Osteoblast (primary cell): ENCODE results near the gene ANO3. TPM values are rescaled to one million over a fixed set of nuclear protein-coding genes. Genes with fewer than 3 reads are reported as not detected.
A peak's percentile ranks its signal among the peaks of the same experiment; 100 is the strongest.

Source experiments
- DNase-seq: peaks from one replicate; pipeline ENCODE4 v3.0.0; 2011; ENCODE audit warnings: low spot score, mixed read lengths; ENCODE audit not compliant: insufficient read length; ENCODE audit errors: missing footprints
- H2AFZ ChIP-seq: 2 replicates; pipeline ENCODE4 v1.6.0; 2011; ENCODE audit warnings: mild to moderate bottlenecking, low read length
- H3K27ac ChIP-seq: 2 replicates; pipeline ENCODE4 v1.5.1; 2011; ENCODE audit warnings: mild to moderate bottlenecking, low read depth, low read length, moderate library complexity
- H3K27me3 ChIP-seq: 2 replicates; pipeline ENCODE4 v1.6.0; 2012; ENCODE audit warnings: mild to moderate bottlenecking, control low read depth, inconsistent platforms, low read length, moderate library complexity; ENCODE audit not compliant: insufficient read depth
- H3K36me3 ChIP-seq: 2 replicates; pipeline ENCODE4 v1.5.1; 2011; ENCODE audit warnings: mild to moderate bottlenecking, low read length, control low read depth, moderate library complexity; ENCODE audit not compliant: insufficient read depth
- H3K4me1 ChIP-seq: 2 replicates; pipeline ENCODE4 v1.5.1; 2011; ENCODE audit warnings: mild to moderate bottlenecking, low read length, control low read depth, moderate library complexity; ENCODE audit not compliant: insufficient read depth
- H3K4me2 ChIP-seq: 2 replicates; pipeline ENCODE4 v1.6.0; 2011; ENCODE audit warnings: mild to moderate bottlenecking, low read length; ENCODE audit not compliant: insufficient read depth
- H3K4me3 ChIP-seq: fragments of 200-600 bp; sonication (generic); 3 replicates; pipeline ENCODE4 v1.5.1; 2012; ENCODE audit warnings: mild to moderate bottlenecking, low read length, inconsistent platforms; ENCODE audit not compliant: insufficient read depth
- H3K79me2 ChIP-seq: 2 replicates; pipeline ENCODE4 v1.6.0; 2012; ENCODE audit warnings: mild to moderate bottlenecking, low read length, control low read depth, inconsistent platforms; ENCODE audit not compliant: insufficient read depth
- H3K9me3 ChIP-seq: 2 replicates; pipeline ENCODE4 v1.5.1; 2011; ENCODE audit warnings: low read depth, low read length, control low read depth
- H4K20me1 ChIP-seq: 2 replicates; pipeline ENCODE4 v1.6.0; 2012; ENCODE audit warnings: mild to moderate bottlenecking, low read length, control low read depth; ENCODE audit not compliant: insufficient read depth
- total RNA-seq: library from RNA; depleted of rRNA; stranded (reverse); fragments of >200 nt; gene quantifications from 2 replicates; pipeline ENCODE4 v1.2.3, GENCODE V29; 2012
- TF ChIP-seq, protein P1 (sequence below): IDR thresholded peaks from 2 replicates; pipeline ENCODE4 v1.5.1; 2011; ENCODE audit warnings: mild to moderate bottlenecking, low read depth, low read length, moderate library complexity; ENCODE audit errors: extremely low read depth

ANO3 gene
- total RNA-seq, 1 donor, result under 0.01 TPM

GRCh38 chr11:26510756-26511155, 178.8 kb downstream of the ANO3 start:
- no peaks in the 10 kb centered on the region for H3K27me3 ChIP-seq
- no peak for DNase-seq
- no peak overlapping the region for H3K4me2 ChIP-seq
- H3K27ac ChIP-seq, result no peak overlapping the region
- TF ChIP-seq, protein P1, sequence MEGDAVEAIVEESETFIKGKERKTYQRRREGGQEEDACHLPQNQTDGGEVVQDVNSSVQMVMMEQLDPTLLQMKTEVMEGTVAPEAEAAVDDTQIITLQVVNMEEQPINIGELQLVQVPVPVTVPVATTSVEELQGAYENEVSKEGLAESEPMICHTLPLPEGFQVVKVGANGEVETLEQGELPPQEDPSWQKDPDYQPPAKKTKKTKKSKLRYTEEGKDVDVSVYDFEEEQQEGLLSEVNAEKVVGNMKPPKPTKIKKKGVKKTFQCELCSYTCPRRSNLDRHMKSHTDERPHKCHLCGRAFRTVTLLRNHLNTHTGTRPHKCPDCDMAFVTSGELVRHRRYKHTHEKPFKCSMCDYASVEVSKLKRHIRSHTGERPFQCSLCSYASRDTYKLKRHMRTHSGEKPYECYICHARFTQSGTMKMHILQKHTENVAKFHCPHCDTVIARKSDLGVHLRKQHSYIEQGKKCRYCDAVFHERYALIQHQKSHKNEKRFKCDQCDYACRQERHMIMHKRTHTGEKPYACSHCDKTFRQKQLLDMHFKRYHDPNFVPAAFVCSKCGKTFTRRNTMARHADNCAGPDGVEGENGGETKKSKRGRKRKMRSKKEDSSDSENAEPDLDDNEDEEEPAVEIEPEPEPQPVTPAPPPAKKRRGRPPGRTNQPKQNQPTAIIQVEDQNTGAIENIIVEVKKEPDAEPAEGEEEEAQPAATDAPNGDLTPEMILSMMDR, result no peak
- no peaks in the 10 kb centered on the region for H3K9me3 ChIP-seq
- H3K79me2 ChIP-seq, result no peaks in the 10 kb centered on the region
- no peak overlapping the region for H2AFZ ChIP-seq
- no peaks in the 10 kb centered on the region for H3K36me3 ChIP-seq
- H3K4me1 ChIP-seq, result no peaks in the 10 kb centered on the region
- H3K4me3 ChIP-seq, result no peak overlapping the region
- no peaks in the 10 kb centered on the region for H4K20me1 ChIP-seq

DNA sequence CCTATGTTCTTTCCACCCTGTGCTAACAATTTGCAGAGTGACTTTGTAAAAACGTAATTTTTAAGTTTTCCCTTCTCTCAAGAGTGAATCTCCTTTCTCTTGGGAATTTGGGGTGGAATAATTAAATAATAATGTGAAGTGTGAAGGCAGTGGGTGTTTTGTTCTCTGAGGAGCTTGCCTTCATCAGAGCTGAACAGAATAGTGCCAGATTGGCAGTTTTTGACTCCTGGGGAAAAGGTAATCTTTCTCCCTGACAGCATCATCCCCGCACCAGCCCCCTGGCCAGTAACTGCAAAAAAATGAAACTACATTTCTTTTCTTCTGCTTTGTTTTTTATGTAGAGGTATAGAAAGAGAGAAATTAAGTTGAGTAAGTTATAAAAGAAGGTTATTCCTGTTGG, 180.3 kb downstream of the ANO3 start:
- no peak overlapping the region for H2AFZ ChIP-seq
- no peaks in the 10 kb centered on the region for H3K4me1 ChIP-seq
- no peaks in the 10 kb centered on the region for H4K20me1 ChIP-seq
- H3K4me3 ChIP-seq, result no peak overlapping the region
- no peaks in the 10 kb centered on the region for H3K36me3 ChIP-seq
- TF ChIP-seq, protein P1, result no peak
- no peak overlapping the region for H3K27ac ChIP-seq
- no peaks in the 10 kb centered on the region for H3K79me2 ChIP-seq
- H3K4me2 ChIP-seq, result no peak overlapping the region
- H3K27me3 ChIP-seq, result no peaks in the 10 kb centered on the region
- DNase-seq, result no peak
- H3K9me3 ChIP-seq, result no peaks in the 10 kb centered on the region

DNA sequence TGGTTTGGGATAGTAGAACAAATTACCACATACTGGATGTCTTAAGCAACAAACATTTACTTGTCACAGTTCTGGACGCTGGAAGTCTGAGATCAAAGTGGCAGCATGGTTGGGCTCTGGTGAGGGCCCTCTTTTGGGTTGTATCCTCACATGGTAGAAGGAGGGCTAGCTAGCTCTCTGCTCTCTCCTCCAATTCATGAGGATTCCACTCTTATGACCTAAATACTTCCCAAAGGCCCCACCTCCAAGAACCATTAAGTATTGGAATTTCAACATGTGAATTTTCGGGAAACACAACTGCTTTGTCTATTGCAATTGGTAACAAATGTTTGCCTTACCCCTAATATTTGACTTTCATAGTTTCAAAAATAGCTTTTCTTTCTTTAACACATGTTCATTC, 187.5 kb downstream of the ANO3 start:
- no peaks in the 10 kb centered on the region for H3K9me3 ChIP-seq
- H3K79me2 ChIP-seq, result no peaks in the 10 kb centered on the region
- H3K27ac ChIP-seq, result no peak overlapping the region
- TF ChIP-seq, protein P1, result no peak
- no peak overlapping the region for H3K4me2 ChIP-seq
- H3K36me3 ChIP-seq, result no peaks in the 10 kb centered on the region
- H3K4me3 ChIP-seq, result no peak overlapping the region
- no peak for DNase-seq
- no peaks in the 10 kb centered on the region for H4K20me1 ChIP-seq
- no peak overlapping the region for H2AFZ ChIP-seq
- no peaks in the 10 kb centered on the region for H3K27me3 ChIP-seq
- no peaks in the 10 kb centered on the region for H3K4me1 ChIP-seq

GRCh38 chr11:26522912-26523610, 191.1 kb downstream of the ANO3 start:
- no peaks in the 10 kb centered on the region for H3K9me3 ChIP-seq
- H3K27ac ChIP-seq, result no peak overlapping the region
- H3K27me3 ChIP-seq, result no peaks in the 10 kb centered on the region
- no peaks in the 10 kb centered on the region for H3K36me3 ChIP-seq
- H4K20me1 ChIP-seq, result no peaks in the 10 kb centered on the region
- TF ChIP-seq, protein P1, result peak; percentile 44
- DNase-seq, result no peak
- H2AFZ ChIP-seq, result no peak overlapping the region
- H3K79me2 ChIP-seq, result no peaks in the 10 kb centered on the region
- H3K4me2 ChIP-seq, result no peak overlapping the region
- H3K4me3 ChIP-seq, result no peak overlapping the region
- H3K4me1 ChIP-seq, result no peaks in the 10 kb centered on the region
